Fibroblast of the aortic adventitia (primary cell): ENCODE results near the gene TRIM59. TPM values are rescaled to one million over a fixed set of nuclear protein-coding genes. Genes with fewer than 3 reads are reported as not detected.
A peak's percentile ranks its signal among the peaks of the same experiment; 100 is the strongest.

Experiments used
- DNase-seq: peaks from one replicate; pipeline ENCODE4 v3.0.0-alpha.2; 2010; ENCODE audit warnings: low read depth
- H3K4me3 ChIP-seq: 2 replicates; pipeline ENCODE4 v1.5.1; 2011; ENCODE audit warnings: low read depth, mild to moderate bottlenecking, control low read depth, low read length, moderate library complexity
- CTCF ChIP-seq: IDR thresholded peaks from 2 replicates; pipeline ENCODE4 v1.5.1; 2011; ENCODE audit warnings: mild to moderate bottlenecking, low read length, control low read depth, inconsistent platforms; ENCODE audit not compliant: insufficient read depth
- small RNA-seq: library from RNA; depleted of rRNA; stranded (forward); fragments of <200 nt; gene quantifications from one replicate; pipeline ENCODE3, GENCODE V24; 2012
- total RNA-seq: library from RNA; depleted of rRNA; stranded (reverse); fragments of >200 nt; gene quantifications from 2 replicates; pipeline ENCODE4 v1.2.3, GENCODE V29; 2012; ENCODE audit warnings: low replicate concordance

Gene TRIM59
- total RNA-seq, 1 donor, result 47.8 TPM

- DNase-seq, result no peak
- no peak overlapping the region for H3K4me3 ChIP-seq
- TF ChIP-seq CTCF, result no peak
These were observed 55.6 kb downstream of the TRIM59 start for GRCh38 chr3:160394009-160394392.

- DNase-seq, result no peak
- no peak overlapping the region for H3K4me3 ChIP-seq
- TF ChIP-seq CTCF, result no peak
These were observed 56.1 kb downstream of the TRIM59 start for GRCh38 chr3:160393346-160394008.

- TF ChIP-seq CTCF, result no peak
- H3K4me3 ChIP-seq, result no peak overlapping the region
- no peak for DNase-seq
These were observed 56.8 kb downstream of the TRIM59 start for GRCh38 chr3:160392798-160393197.

GRCh38 chr3:160390565-160391138 lies 58.9 kb downstream of the TRIM59 start:
- no peak for TF ChIP-seq CTCF
- H3K4me3 ChIP-seq, result no peak overlapping the region
- no peak for DNase-seq

Small RNA genes within 50 kb of the gene (small RNA-seq; reads per million reads assigned to genes)
- 5,367 reads per million, percentile 100 among the genes with 10 or more reads in this experiment for gene MIR15B
- gene MIR16-2, result 51.4 reads per million, percentile 97 among the genes with 10 or more reads in this experiment
- not detected for gene RNU7-136P

Other genes with a start within 250 kb of the TRIM59 start
- 0.63 and 1.8 TPM in 2 replicates for gene C3orf80, start 224.4 kb downstream of the TRIM59 start, total RNA-seq
- 61.0 and 79.2 TPM in 2 replicates for gene IFT80, start 50.6 kb downstream of the TRIM59 start, total RNA-seq
- gene SMC4, start 50.1 kb downstream of the TRIM59 start, total RNA-seq, result 48.7 and 130 TPM in 2 replicates
- gene KPNA4, start 115.8 kb upstream of the TRIM59 start, total RNA-seq, result 37.8 and 46.0 TPM in 2 replicates
- gene ARL14, start 227.4 kb upstream of the TRIM59 start, total RNA-seq, result not detected in 2 replicates